PFSK-1 (cell line): ENCODE data around the gene KDM4B.

ENCODE experiments used
- FOXP2 ChIP-seq: optimal IDR thresholded peaks from 2 replicates; pipeline ENCODE3; 2011; ENCODE audit warnings: borderline replicate concordance, control low read depth, inconsistent platforms; ENCODE audit not compliant: insufficient read depth; ENCODE audit errors: extremely low read length, extremely low read depth
- POLR2AphosphoS5 ChIP-seq: IDR thresholded peaks from 2 replicates; pipeline ENCODE4 v1.6.1; 2012; ENCODE audit warnings: low read depth, mild to moderate bottlenecking, control low read depth, low read length, moderate library complexity
- REST ChIP-seq, 2 experiments: IDR thresholded peaks; 2 replicates each; pipeline versions ENCODE4 v1.6.1 to v1.8.0; 2011 to 2012; ENCODE audit warnings: low read depth in 2 of 2, low read length in 2 of 2, control low read depth in 1 of 2, inconsistent platforms in 1 of 2, mild to moderate bottlenecking in 1 of 2, moderate library complexity in 1 of 2; ENCODE audit not compliant: insufficient read depth in 1 of 2
- SIN3A ChIP-seq: IDR thresholded peaks from 2 replicates; pipeline ENCODE4 v1.6.1; 2012; ENCODE audit warnings: mild to moderate bottlenecking, low read length, moderate library complexity, borderline replicate concordance; ENCODE audit not compliant: insufficient read depth
- TAF1 ChIP-seq: IDR thresholded peaks from 2 replicates; pipeline ENCODE4 v1.6.1; 2012; ENCODE audit warnings: low read length, control low read depth, borderline replicate concordance; ENCODE audit not compliant: insufficient read depth

KDM4B gene

GRCh38 chr19:5006821-5007220 is 37.9 kb downstream of the KDM4B start:
- TF ChIP-seq TAF1 (no peak), SIN3A (no peak), POLR2AphosphoS5 (no peak), REST (IDR thresholded peaks at IDR 0.05; ENCODE audit: insufficient read depth in 1 of 2, low read depth in 2 of 2, low read length in 2 of 2) (no peak), FOXP2 (no peak)

- TF ChIP-seq TAF1 (no peak), SIN3A (no peak), REST (IDR thresholded peaks at IDR 0.05; ENCODE audit: insufficient read depth in 1 of 2, low read depth in 2 of 2, low read length in 2 of 2) (no peak), POLR2AphosphoS5 (no peak), FOXP2 (no peak)
Measured at GRCh38 chr19:5011476-5012238, 42.7 kb downstream of the KDM4B start.

- TF ChIP-seq TAF1 (no peak), REST (IDR thresholded peaks at IDR 0.05; ENCODE audit: insufficient read depth in 1 of 2, low read depth in 2 of 2, low read length in 2 of 2) (no peak), SIN3A (no peak), FOXP2 (no peak), POLR2AphosphoS5 (no peak)
Measured at GRCh38 chr19:5012688-5013457, 44.0 kb downstream of the KDM4B start.

- no peak for TF ChIP-seq SIN3A
Measured at GRCh38 chr19:5013761-5014160, 44.8 kb downstream of the KDM4B start.

GRCh38 chr19:5014941-5015340 is 46.0 kb downstream of the KDM4B start:
- TF ChIP-seq FOXP2 = no peak
- TF ChIP-seq TAF1 = no peak
- TF ChIP-seq REST (IDR thresholded peaks at IDR 0.05; ENCODE audit: insufficient read depth in 1 of 2, low read depth in 2 of 2, low read length in 2 of 2) = no peak
- no peak for TF ChIP-seq SIN3A
- no peak for TF ChIP-seq POLR2AphosphoS5
